GM12878 (cell line): ENCODE measurements around the gene LHFPL2. TPM values are rescaled to one million over a fixed set of nuclear protein-coding genes. Genes with fewer than 3 reads are reported as not detected.

Source experiments
- ATAC-seq: fragments of 200-7000 bp; cut with Tn5 transposase; 3 replicates; pipeline ENCODE4 v1.9.1; 2020; ENCODE audit warnings: mild to moderate bottlenecking, moderate library complexity
- BruUV-seq: library from RNA; stranded (reverse); fragments of 400-500 nt; replicated peaks from 2 replicates; lab custom pipeline; 2021; lab: Mats Ljungman, UMichigan
- CTCF ChIA-PET: fragments of 300-600 bp; sonication (Branson Sonifier 250); formaldehyde crosslinking; extraction: SDS; loops from one replicate; lab custom pipeline; 2021; ENCODE audit warnings: inconsistent platforms; lab: Yijun Ruan, JAX
- POLR2A ChIA-PET: fragments of 350-600 bp; formaldehyde crosslinking; extraction: SDS; loops from one replicate; lab custom pipeline; 2021; ENCODE audit warnings: inconsistent platforms; lab: Charles Lee
- RAD21 ChIA-PET: fragments of 300-600 bp; sonication (Branson Sonifier 250); formaldehyde crosslinking; loops from one replicate; lab custom pipeline; 2023; ENCODE audit warnings: antibody characterized with exemption; ENCODE audit not compliant: unreplicated experiment; lab: Charles Lee
- SMC1A ChIA-PET: fragments of 300-600 bp; sonication (Branson Sonifier 250); formaldehyde crosslinking; loops from one replicate; lab custom pipeline; 2023; ENCODE audit not compliant: unreplicated experiment, uncharacterized antibody; lab: Charles Lee
- DNase-seq: peaks from one replicate; pipeline ENCODE4 v3.0.0-alpha.2; 2011; ENCODE audit warnings: low read depth, low spot score
- FAIRE-seq: peaks from 3 replicates; lab custom pipeline; 2011; peaks lifted over from hg19 to GRCh38; lab: Jason Lieb, UNC
- H2AFZ ChIP-seq: 2 replicates; pipeline ENCODE4 v1.6.0; 2011; ENCODE audit warnings: low read depth, low read length, control low read depth; ENCODE audit not compliant: control insufficient read depth
- H3K27ac ChIP-seq: 2 replicates; pipeline ENCODE4 v1.5.1; 2011; ENCODE audit warnings: control low read depth; ENCODE audit not compliant: control insufficient read depth, insufficient read depth
- H3K27me3 ChIP-seq, 2 experiments: replicated peaks in 1 of 2; 2 replicates each; pipeline versions ENCODE4 v1.6.0 to v1.6.1; 2011; ENCODE audit warnings: low read length in 1 of 2; ENCODE audit not compliant: control insufficient read depth in 2 of 2, insufficient read depth in 2 of 2
- H3K36me3 ChIP-seq, 2 experiments: 2 replicates each; pipeline ENCODE4 v1.5.1; 2011; ENCODE audit warnings: low read length in 1 of 2; ENCODE audit not compliant: control insufficient read depth in 2 of 2, insufficient read depth in 2 of 2
- H3K4me1 ChIP-seq: 2 replicates; pipeline ENCODE4 v1.6.1; 2011; ENCODE audit warnings: mild to moderate bottlenecking, low read length, moderate library complexity, mixed read lengths; ENCODE audit not compliant: control insufficient read depth, insufficient read depth
- H3K4me2 ChIP-seq: 2 replicates; pipeline ENCODE4 v1.6.0; 2011; ENCODE audit warnings: control low read depth; ENCODE audit not compliant: control insufficient read depth, insufficient read depth
- H3K4me3 ChIP-seq: fragments of 200-600 bp; sonication (generic); 2 replicates; pipeline ENCODE4 v1.5.1; 2016
- H3K79me2 ChIP-seq: 2 replicates; pipeline ENCODE4 v1.6.0; 2011; ENCODE audit warnings: low read length; ENCODE audit not compliant: control insufficient read depth, insufficient read depth
- H3K9ac ChIP-seq: 2 replicates; pipeline ENCODE4 v1.8.0; 2011; ENCODE audit warnings: low read length, control low read depth, mixed read lengths; ENCODE audit not compliant: control insufficient read depth, insufficient read depth
- H3K9me3 ChIP-seq: replicated peaks from 3 replicates; pipeline ENCODE4 v1.5.1; 2011; ENCODE audit warnings: mild to moderate bottlenecking, low read length; ENCODE audit not compliant: control insufficient read depth, insufficient read depth
- H4K20me1 ChIP-seq: 2 replicates; pipeline ENCODE4 v1.6.0; 2011; ENCODE audit not compliant: control insufficient read depth, insufficient read depth
- CBX5 ChIP-seq: sonication (generic); IDR thresholded peaks from 2 replicates; pipeline ENCODE4 v1.6.1; 2016; ENCODE audit warnings: low read depth, moderate library complexity, mild to moderate bottlenecking, inconsistent platforms
- E2F4 ChIP-seq: IDR thresholded peaks from 2 replicates; pipeline ENCODE4 v1.6.1; 2012; ENCODE audit warnings: low read depth, low read length, improper control_type of control experiment
- E2F8 ChIP-seq: fragments of 450-650 bp; IDR thresholded peaks from 2 replicates; pipeline ENCODE4 v1.6.1; 2018; ENCODE audit warnings: mild to moderate bottlenecking, low read depth, moderate library complexity; ENCODE audit not compliant: partially characterized antibody
- GATAD2B ChIP-seq: fragments of 450-650 bp; conservative IDR thresholded peaks from 2 replicates; pipeline ENCODE4 v1.6.1; 2017; ENCODE audit warnings: low read depth, mild to moderate bottlenecking, moderate library complexity
- LARP7 ChIP-seq: fragments of 450-650 bp; IDR thresholded peaks from 2 replicates; pipeline ENCODE4 v1.6.1; 2017; ENCODE audit warnings: mild to moderate bottlenecking
- MEF2A ChIP-seq: IDR thresholded peaks from 2 replicates; pipeline ENCODE4 v1.6.1; 2011; ENCODE audit warnings: low read depth, mild to moderate bottlenecking, low read length, moderate library complexity; ENCODE audit not compliant: insufficient read depth
- NKRF ChIP-seq: fragments of 450-650 bp; conservative IDR thresholded peaks from 2 replicates; pipeline ENCODE4 v1.6.1; 2017; ENCODE audit warnings: mild to moderate bottlenecking, moderate library complexity
- WRNIP1 ChIP-seq: IDR thresholded peaks from 2 replicates; pipeline ENCODE4 v1.6.1; 2011; ENCODE audit warnings: low read depth, low read length, improper control_type of control experiment, borderline replicate concordance
- ZNF274 ChIP-seq: IDR thresholded peaks from one replicate; pipeline ENCODE4 v1.8.0; 2011; ENCODE audit not compliant: insufficient read length, insufficient read depth
- ZSCAN29 ChIP-seq: fragments of 450-650 bp; IDR thresholded peaks from 2 replicates; pipeline ENCODE4 v1.6.1; 2017; ENCODE audit warnings: mild to moderate bottlenecking, moderate library complexity
- WGBS: methylation state at CpG from one replicate; pipeline ENCODE4 v1.1.6; 2016; ENCODE audit warnings: low lambda C conversion rate; ENCODE audit not compliant: insufficient replicate concordance, insufficient coverage; ENCODE audit errors: missing lambda C conversion rate; 5-methylcytosine and 5-hydroxymethylcytosine counted together
- in situ Hi-C: fragments of 300-500 bp; cut with MboI; formaldehyde crosslinking; loops from 9 replicates; pipeline ENCODE4 v1.14.3; 2018; ENCODE audit warnings: mixed read lengths
- intact Hi-C: fragments of 100-400 bp; cut with micrococcal nuclease; formaldehyde crosslinking; loops from one replicate; pipeline ENCODE4 v1.14.2; 2022; ENCODE audit not compliant: unreplicated experiment
- polyA plus RNA-seq, 11 experiments: library from polyadenylated mRNA; depleted of rRNA in 4 of 11; unstranded in 6 of 11; stranded (reverse) in 5 of 11; fragments of >200 nt; fragmentation: Nextera tagmentation in 4 of 11; fragmentation: Illumina TruSeq in 1 of 11; extraction: Ambion mirVana in 4 of 11; extraction: Trizol in 1 of 11; gene quantifications; 1 replicate in 1 of 11; 2 replicates in 10 of 11; pipeline versions ENCODE4 v1.2.1 to v1.2.3, GENCODE V29; 2011 to 2016; ENCODE audit warnings: inconsistent platforms in 2 of 11, missing spikeins in 2 of 11, low read depth in 1 of 11
- total RNA-seq, 4 experiments: library from RNA; depleted of rRNA in 3 of 4; stranded (reverse); fragments of >200 nt in 3 of 4; fragmentation: Illumina TruSeq in 1 of 4; extraction: Trizol in 1 of 4; gene quantifications; 2 replicates each; pipeline versions ENCODE4 v1.2.1 to v1.2.3, GENCODE V29; 2013 to 2021

Gene LHFPL2
- total and polyA plus RNA-seq, 10 of the 15 experiments (the other 5 are each of a cell fraction or from before 2014, with no cell fraction given) = 4.1 to 21.8 (median 12.5) TPM

- no peak overlapping the region for H3K4me3 ChIP-seq
Measured at GRCh38 chr5:78521455-78521854, 127.1 kb downstream of the LHFPL2 start.

More at GRCh38 chr5:78521455-78521854, 127.1 kb downstream of the LHFPL2 start:
- Histone ChIP-seq H3K4me1 (peaks cover 11% of the 10 kb centered on the region), H3K9me3 (no peaks in the 10 kb centered on the region), H3K9ac (no peak overlapping the region), H3K36me3 (peaks cover 0 to 2% of the 10 kb centered on the region in 2 experiments; a peak in 1 of 4 replicates), H2AFZ (no peak overlapping the region), H3K27ac (no peak overlapping the region), H3K79me2 (no peaks in the 10 kb centered on the region), H3K4me2 (no peak overlapping the region), H3K27me3 (no peaks in the 10 kb centered on the region), H4K20me1 (no peaks in the 10 kb centered on the region)
- ChIA-PET RAD21 (no interaction called here), SMC1A (interaction anchor here (0.7 to 3.2 kb wide), 10 partner anchors 8 to 430 kb away, joined by 3 to 9 read pairs (median 4); no protein-coding TSS in a partner anchor), POLR2A (no interaction called here), CTCF (interaction anchor here (0.8 to 2.2 kb wide), 4 partner anchors 12 to 444 kb away, joined by 3 to 9 read pairs (median 4); no protein-coding TSS in a partner anchor)
- in situ Hi-C loops = no loop called here
- ATAC-seq (no peak), FAIRE-seq (no peak), DNase-seq (no peak)
- WGBS = 97% methylated on average over 2 of the region's 2 CpGs
- no TSS peak for BruUV-seq
- TF ChIP-seq WRNIP1 (no peak), ZNF274 (no peak), NKRF (no peak), ZSCAN29 (no peak), MEF2A (no peak), CBX5 (no peak), E2F8 (no peak), E2F4 (no peak), GATAD2B (no peak), LARP7 (no peak)
- intact Hi-C loops = no loop called here
